H1 (cell line): Measurements from ENCODE around the gene HES1. TPM values are rescaled to one million over a fixed set of nuclear protein-coding genes. Genes with fewer than 3 reads are reported as not detected.

ENCODE experiments used
- CTCF ChIA-PET: fragments of 300-600 bp; sonication (Branson Sonifier 250); formaldehyde crosslinking; loops from one replicate; lab custom pipeline; 2021; ENCODE audit not compliant: partially characterized antibody; lab: Charles Lee
- POLR2A ChIA-PET: fragments of 300-600 bp; sonication (Branson Sonifier 250); formaldehyde crosslinking; loops from one replicate; lab custom pipeline; 2021; ENCODE audit warnings: inconsistent platforms; ENCODE audit not compliant: partially characterized antibody; lab: Charles Lee
- DNase-seq, 2 experiments: peaks; one replicate each; pipeline versions ENCODE4 v3.0.0 to v3.0.0-alpha.2; 2010 to 2022; ENCODE audit warnings: low spot score in 2 of 2, low read depth in 1 of 2, mixed read lengths in 1 of 2
- FAIRE-seq: peaks from 2 replicates; lab custom pipeline; 2011; peaks lifted over from hg19 to GRCh38; lab: Jason Lieb, UNC
- H2AFZ ChIP-seq: 2 replicates; pipeline ENCODE4 v1.8.1; 2012; ENCODE audit warnings: low read length, inconsistent platforms
- H2AK5ac ChIP-seq: 2 replicates; pipeline ENCODE4 v1.6.1; 2013; ENCODE audit warnings: low read depth, low read length
- H2BK120ac ChIP-seq: replicated peaks from 2 replicates; pipeline ENCODE3; 2013; ENCODE audit warnings: low read depth, low read length, inconsistent platforms
- H2BK12ac ChIP-seq: 2 replicates; pipeline ENCODE4 v1.6.1; 2013; ENCODE audit warnings: low read depth, low read length
- H2BK15ac ChIP-seq: 2 replicates; pipeline ENCODE4 v1.6.1; 2013; ENCODE audit warnings: low read length
- H2BK20ac ChIP-seq: 2 replicates; pipeline ENCODE4 v1.6.1; 2013; ENCODE audit warnings: low read length
- H2BK5ac ChIP-seq: 2 replicates; pipeline ENCODE4 v1.6.1; 2013; ENCODE audit warnings: low read depth, low read length
- H3K14ac ChIP-seq: 2 replicates; pipeline ENCODE4 v1.6.1; 2013; ENCODE audit warnings: inconsistent platforms; ENCODE audit not compliant: insufficient read length
- H3K18ac ChIP-seq: 2 replicates; pipeline ENCODE4 v1.6.1; 2013; ENCODE audit warnings: low read length; ENCODE audit errors: extremely low read depth
- H3K23ac ChIP-seq: 2 replicates; pipeline ENCODE4 v1.6.1; 2013; ENCODE audit warnings: inconsistent platforms; ENCODE audit not compliant: insufficient read length
- H3K23me2 ChIP-seq: 2 replicates; pipeline ENCODE4 v1.6.1; 2013; ENCODE audit warnings: low read depth, low read length
- H3K27ac ChIP-seq: 2 replicates; pipeline ENCODE4 v1.6.1; 2011; ENCODE audit warnings: low read depth, low read length, inconsistent platforms
- H3K27me3 ChIP-seq, 4 experiments: replicated peaks in 1 of 4; 1 replicate in 1 of 4; 2 replicates in 3 of 4; pipeline versions ENCODE4 v1.6.1 to v1.8.1; 2011 to 2013; ENCODE audit warnings: low read length in 3 of 4, mild to moderate bottlenecking in 3 of 4, inconsistent platforms in 2 of 4, mixed read lengths in 2 of 4, moderate library complexity in 1 of 4; ENCODE audit not compliant: control insufficient read depth in 3 of 4, insufficient read depth in 3 of 4; ENCODE audit errors: extremely low read depth in 1 of 4
- H3K36me3 ChIP-seq, 4 experiments: 2 replicates each; pipeline versions ENCODE4 v1.6.1 to v1.8.1; 2011 to 2013; ENCODE audit warnings: mild to moderate bottlenecking in 4 of 4, low read length in 3 of 4, moderate library complexity in 2 of 4, control low read depth in 1 of 4, inconsistent platforms in 1 of 4; ENCODE audit not compliant: insufficient read depth in 4 of 4, control insufficient read depth in 2 of 4
- H3K4ac ChIP-seq: replicated peaks from 2 replicates; pipeline ENCODE3; 2013; ENCODE audit warnings: low read length, low read depth, mixed read lengths, inconsistent platforms; ENCODE audit not compliant: insufficient read length
- H3K4me1 ChIP-seq, 4 experiments: replicated peaks in 1 of 4; 1 replicate in 1 of 4; 2 replicates in 3 of 4; pipeline versions ENCODE4 v1.6.1 to v1.8.1; 2011 to 2013; ENCODE audit warnings: low read length in 3 of 4, inconsistent platforms in 2 of 4, mixed read lengths in 1 of 4; ENCODE audit not compliant: insufficient read depth in 4 of 4, control insufficient read depth in 3 of 4
- H3K4me2 ChIP-seq, 2 experiments: 2 replicates each; pipeline versions ENCODE4 v1.6.1 to v1.8.1; 2011 to 2013; ENCODE audit warnings: low read depth in 2 of 2, low read length in 2 of 2, control low read depth in 1 of 2, inconsistent platforms in 1 of 2, mild to moderate bottlenecking in 1 of 2; ENCODE audit not compliant: insufficient read depth in 1 of 2
- H3K4me3 ChIP-seq, 4 experiments: fragments of 200-600, 300-600 bp in 1 of 4; sonication (generic), shearing (Covaris generic), sonication (Bioruptor Twin) in 1 of 4; 2 replicates each; pipeline versions ENCODE4 v1.5.1 to v1.8.1; 2011 to 2016; ENCODE audit warnings: low read length in 4 of 4, low read depth in 3 of 4, control low read depth in 2 of 4, inconsistent platforms in 2 of 4, mild to moderate bottlenecking in 2 of 4, mixed read lengths in 1 of 4, moderate library complexity in 1 of 4; ENCODE audit not compliant: insufficient read depth in 2 of 4; ENCODE audit errors: extremely low read depth in 1 of 4
- H3K56ac ChIP-seq: replicated peaks from 2 replicates; pipeline ENCODE3; 2013; ENCODE audit warnings: low read depth, mild to moderate bottlenecking, mixed read lengths, low read length, inconsistent platforms; ENCODE audit not compliant: insufficient read length
- H3K79me1 ChIP-seq: 2 replicates; pipeline ENCODE4 v1.6.1; 2013; ENCODE audit warnings: low read depth, low read length, control low read depth
- H3K79me2 ChIP-seq, 2 experiments: 2 replicates each; pipeline versions ENCODE4 v1.6.1 to v1.8.1; 2012 to 2013; ENCODE audit warnings: low read length in 2 of 2, mild to moderate bottlenecking in 2 of 2, inconsistent platforms in 1 of 2; ENCODE audit not compliant: insufficient read depth in 2 of 2, control insufficient read depth in 1 of 2
- H3K9ac ChIP-seq, 4 experiments: replicated peaks in 1 of 4; 1 replicate in 1 of 4; 2 replicates in 3 of 4; pipeline versions ENCODE4 v1.6.1 to v1.8.1; 2011 to 2013; ENCODE audit warnings: low read depth in 3 of 4, low read length in 3 of 4, control low read depth in 2 of 4, mild to moderate bottlenecking in 2 of 4, moderate library complexity in 2 of 4, inconsistent platforms in 1 of 4; ENCODE audit errors: extremely low read depth in 1 of 4
- H3K9me3 ChIP-seq, 2 experiments: 2 replicates each; pipeline versions ENCODE4 v1.6.1 to v1.8.1; 2012 to 2013; ENCODE audit warnings: mild to moderate bottlenecking in 2 of 2, moderate library complexity in 2 of 2, control low read depth in 1 of 2, inconsistent platforms in 1 of 2, low read depth in 1 of 2, low read length in 1 of 2, mixed read lengths in 1 of 2; ENCODE audit not compliant: insufficient read depth in 2 of 2
- H4K20me1 ChIP-seq, 2 experiments: replicated peaks in 1 of 2; 2 replicates each; pipeline versions ENCODE3 to v1.8.1; 2011 to 2013; ENCODE audit warnings: inconsistent platforms in 2 of 2, low read length in 2 of 2, mild to moderate bottlenecking in 1 of 2; ENCODE audit not compliant: insufficient read depth in 2 of 2, control insufficient read depth in 1 of 2
- H4K5ac ChIP-seq: 2 replicates; pipeline ENCODE4 v1.6.1; 2013; ENCODE audit warnings: low read length, low read depth, mixed read lengths, inconsistent platforms; ENCODE audit not compliant: insufficient read length
- H4K8ac ChIP-seq: 2 replicates; pipeline ENCODE4 v1.8.0; 2013; ENCODE audit warnings: mild to moderate bottlenecking, moderate library complexity, low read length, inconsistent platforms; ENCODE audit not compliant: insufficient read depth; ENCODE audit errors: extremely low read depth
- H4K91ac ChIP-seq: replicated peaks from 2 replicates; pipeline ENCODE3; 2013; ENCODE audit warnings: low read length, mixed read lengths, inconsistent platforms; ENCODE audit not compliant: insufficient read length
- ASH2L ChIP-seq: fragments of 200-600, 300-600 bp; sonication (generic); IDR thresholded peaks from one replicate; pipeline ENCODE4 v1.7.1; 2017; ENCODE audit warnings: low read length
- BCL11A ChIP-seq, 2 experiments: IDR thresholded peaks; one replicate each; pipeline ENCODE4 v1.6.1; 2011; ENCODE audit warnings: low read depth in 2 of 2, low read length in 2 of 2, mild to moderate bottlenecking in 2 of 2
- KDM4A ChIP-seq: IDR thresholded peaks from one replicate; pipeline ENCODE4 v1.7.1; 2012; ENCODE audit warnings: low read depth, mild to moderate bottlenecking, moderate library complexity, low read length, inconsistent platforms; ENCODE audit not compliant: severe bottlenecking
- POU5F1 ChIP-seq: IDR thresholded peaks from 2 replicates; pipeline ENCODE4 v1.6.1; 2011; ENCODE audit warnings: low read depth, mild to moderate bottlenecking, low read length, moderate library complexity
- RFX5 ChIP-seq: IDR thresholded peaks from 2 replicates; pipeline ENCODE4 v1.6.1; 2011; ENCODE audit warnings: low read depth, low read length, improper control_type of control experiment, borderline replicate concordance
- SIN3A ChIP-seq, 2 experiments: IDR thresholded peaks in 1 of 2; conservative IDR thresholded peaks in 1 of 2; 2 replicates each; pipeline ENCODE4 v1.6.1; 2011 to 2012; ENCODE audit warnings: low read length in 2 of 2, improper control_type of control experiment in 1 of 2, low read depth in 1 of 2, mild to moderate bottlenecking in 1 of 2
- SP2 ChIP-seq: IDR thresholded peaks from 2 replicates; pipeline ENCODE4 v1.6.1; 2012; ENCODE audit warnings: mild to moderate bottlenecking, low read length, inconsistent platforms
- USF2 ChIP-seq: IDR thresholded peaks from 2 replicates; pipeline ENCODE4 v1.6.1; 2011; ENCODE audit warnings: low read length, improper control_type of control experiment
- WGBS, 2 experiments: shearing (Covaris generic) in 1 of 2; methylation state at CpG; one replicate each; pipeline versions ENCODE4 v1.1.6 to v1.1.7; 2013 to 2015; ENCODE audit warnings: low lambda C conversion rate in 2 of 2, mixed read lengths in 2 of 2, inconsistent platforms in 1 of 2, low coverage in 1 of 2, missing lambda C conversion rate in 1 of 2; ENCODE audit not compliant: insufficient replicate concordance in 2 of 2, insufficient coverage in 1 of 2, insufficient read length in 1 of 2; ENCODE audit errors: extremely low coverage in 1 of 2, missing lambda C conversion rate in 1 of 2; 5-methylcytosine and 5-hydroxymethylcytosine counted together
- polyA plus RNA-seq, 7 experiments: library from polyadenylated mRNA; depleted of rRNA in 3 of 7; stranded (reverse) in 5 of 7; unstranded in 2 of 7; fragments of >200 nt in 5 of 7; fragments of 200-250 nt in 2 of 7; gene quantifications; 1 replicate in 5 of 7; 2 replicates in 1 of 7; 4 replicates in 1 of 7; pipeline versions ENCODE4 v1.2.1 to v1.2.3, GENCODE V29; 2011 to 2013; ENCODE audit warnings: missing spikeins in 2 of 7, mixed read lengths in 2 of 7
- total RNA-seq: library from RNA; stranded (reverse); fragmentation: NEBNext Ultra II Directional; extraction: Animal tissue kit (Norgen Biotek cat#: 25700); gene quantifications from 2 replicates; pipeline ENCODE4 v1.2.1, GENCODE V29; 2021

Gene HES1
- total and polyA plus RNA-seq, 2 of the 8 experiments (the other 6 are each of a cell fraction or from before 2014, with no cell fraction given), result 7.9 to 12.9 TPM

GRCh38 chr3:194087280-194087679 lies 48.7 kb upstream of the HES1 start:
- no peaks in the 10 kb centered on the region for H3K9me3 ChIP-seq
- peak overlapping the region; percentile 7 for H2BK120ac ChIP-seq
- H2BK5ac ChIP-seq, result no peak overlapping the region
- H3K23me2 ChIP-seq, result no peaks in the 10 kb centered on the region
- DNase-seq, result no peak
- ChIA-PET CTCF (no interaction called here), POLR2A (interaction anchor here (1.0 kb wide), 1 partner anchor 45 kb away, joined by 4 read pairs; no protein-coding TSS in a partner anchor)
- no peaks in the 10 kb centered on the region for H3K79me1 ChIP-seq
- no peak overlapping the region for H2AFZ ChIP-seq
- no peak overlapping the region for H4K5ac ChIP-seq
- no peak overlapping the region for H3K4me3 ChIP-seq
- no peak overlapping the region for H3K9ac ChIP-seq
- peak overlapping the region; percentile 85 for H2BK12ac ChIP-seq
- no peaks in the 10 kb centered on the region for H4K20me1 ChIP-seq
- no peak overlapping the region for H4K91ac ChIP-seq
- TF ChIP-seq RFX5, result no peak
- no peak for TF ChIP-seq SIN3A (conservative IDR thresholded peaks at IDR 0.05 in 1 of 2, IDR thresholded peaks at IDR 0.05 in 1 of 2; ENCODE audit: low read depth in 1 of 2, low read length in 2 of 2)
- no peak for TF ChIP-seq BCL11A (IDR thresholded peaks at IDR 0.05; ENCODE audit: low read depth in 2 of 2, low read length in 2 of 2)
- TF ChIP-seq USF2, result no peak
- no peak for TF ChIP-seq SP2
- TF ChIP-seq POU5F1, result no peak
- no peak for TF ChIP-seq KDM4A
- no peak for TF ChIP-seq ASH2L
- FAIRE-seq, result no peak
- H3K23ac ChIP-seq, result no peak overlapping the region
- 0 out of 2 replicates have a peak overlapping the region, but pooled peaks have one; percentile 55 for H2AK5ac ChIP-seq
- 84% methylated on average over 5 of the region's 5 CpGs; no CpG with 5 or more reads in 1 of the 2 experiments for WGBS, 2 experiments
- H3K27ac ChIP-seq, result no peak overlapping the region
- no peaks in the 10 kb centered on the region for H3K79me2 ChIP-seq
- H2BK15ac ChIP-seq, result no peak overlapping the region
- peak overlapping the region; percentile 1 for H3K4ac ChIP-seq
- H3K27me3 ChIP-seq, result peaks cover 0 to 7% (median 0%) of the 10 kb centered on the region in 4 experiments; a peak in 2 of 7 replicates
- H3K36me3 ChIP-seq, result no peaks in the 10 kb centered on the region
- no peak overlapping the region for H3K18ac ChIP-seq
- H3K4me1 ChIP-seq, result peaks cover 8 to 21% (median 13%) of the 10 kb centered on the region in 4 experiments
- no peak overlapping the region for H3K14ac ChIP-seq
- peak overlapping the region in 1 of 2 experiments; percentile 46; a peak in 2 of 4 replicates for H3K4me2 ChIP-seq
- H4K8ac ChIP-seq, result no peak overlapping the region
- no peak overlapping the region for H3K56ac ChIP-seq
- peak overlapping the region; percentile 80; the same call in 1 of the 2 replicates for H2BK20ac ChIP-seq
